Right cardiac atrium (tissue), 5 donors: ENCODE data around the gene CDIP1. TPM values are rescaled to one million over a fixed set of nuclear protein-coding genes. Genes with fewer than 3 reads are reported as not detected.

Experiments used
- ATAC-seq, 2 donors: fragments of 200-7000 bp; cut with Tn5 transposase; one replicate each; pipeline versions ENCODE4 v1.8.0 to v1.9.1; 2020; ENCODE audit warnings: moderate library complexity in 2 of 2, mild to moderate bottlenecking in 1 of 2
- DNase-seq, 3 donors: peaks; one replicate each; pipeline ENCODE4 v3.0.0-alpha.2; 2020
- H3K27ac ChIP-seq: one replicate; pipeline ENCODE4 v1.5.1; 2013; ENCODE audit warnings: mild to moderate bottlenecking, low read length, control low read depth, moderate library complexity
- H3K27me3 ChIP-seq: one replicate; pipeline ENCODE4 v1.6.1; 2013; ENCODE audit not compliant: control insufficient read depth, insufficient read depth
- H3K4me1 ChIP-seq: one replicate; pipeline ENCODE4 v1.6.1; 2013; ENCODE audit warnings: low read length; ENCODE audit not compliant: control insufficient read depth, insufficient read depth
- H3K4me3 ChIP-seq: one replicate; pipeline ENCODE4 v1.5.1; 2013; ENCODE audit warnings: low read length, control low read depth
- H3K9me3 ChIP-seq: one replicate; pipeline ENCODE4 v1.6.1; 2013; ENCODE audit warnings: low read length; ENCODE audit not compliant: control insufficient read depth
- WGBS: extraction: QIAGEN DNeasy Blood & Tissue Kit; methylation state at CpG from one replicate; pipeline ENCODE4 v1.1.7; 2013; 5-methylcytosine and 5-hydroxymethylcytosine counted together
- intact Hi-C, 4 donors: fragments of 100-400 bp; cut with DNase I; formaldehyde crosslinking; loops; one replicate each; pipeline versions ENCODE4 v1.11.0 to v1.14.0; 2022 to 2023
- polyA plus RNA-seq: library from polyadenylated mRNA; stranded (reverse); fragments of 200-250 nt; gene quantifications from one replicate; pipeline ENCODE4 v1.2.3, GENCODE V29; 2013
- total RNA-seq, 4 donors: library from RNA; stranded (reverse); fragmentation: NEBNext Ultra II Directional; extraction: Animal tissue kit (Norgen Biotek cat#: 25700); gene quantifications; one replicate each; pipeline ENCODE4 v1.2.1, GENCODE V29; 2021
- donor health status: healthy with polysubstance abuse.
- donor health status: DM: no; HTN: yes; CAD: no.
- donor health status: DM: no; HTN: no; CAD: no.
- donor health status: DM: no; HTN: yes; CAD: no; lungs with severe emphysema.
- donor health status: DM: yes; HTN: yes; CAD: no.

CDIP1 gene
- total and polyA plus RNA-seq, 5 donors, result 34.2 to 46.8 (median 41.7) TPM

DNA sequence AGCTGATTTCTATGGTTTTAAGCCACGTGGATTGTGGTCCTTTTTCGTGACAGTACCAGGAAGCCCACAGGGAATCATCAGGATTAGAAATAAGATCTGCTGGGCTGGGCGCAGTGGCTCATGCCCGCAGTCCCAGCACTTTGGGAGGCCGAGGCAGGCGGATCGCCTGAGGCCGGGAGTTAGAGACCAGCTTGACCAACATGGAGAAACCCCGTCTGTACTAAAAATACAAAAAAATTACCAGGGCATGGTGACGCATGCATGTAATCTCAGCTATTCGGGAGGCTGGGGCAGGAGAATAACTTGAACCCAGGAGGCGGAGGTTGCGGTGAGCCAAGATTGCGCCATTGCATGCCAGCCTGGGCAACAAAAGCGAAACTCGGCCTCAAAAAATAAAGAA is 70.7 kb downstream of the CDIP1 start:
- 96% methylated on average over 16 of the region's 16 CpGs for WGBS

DNA sequence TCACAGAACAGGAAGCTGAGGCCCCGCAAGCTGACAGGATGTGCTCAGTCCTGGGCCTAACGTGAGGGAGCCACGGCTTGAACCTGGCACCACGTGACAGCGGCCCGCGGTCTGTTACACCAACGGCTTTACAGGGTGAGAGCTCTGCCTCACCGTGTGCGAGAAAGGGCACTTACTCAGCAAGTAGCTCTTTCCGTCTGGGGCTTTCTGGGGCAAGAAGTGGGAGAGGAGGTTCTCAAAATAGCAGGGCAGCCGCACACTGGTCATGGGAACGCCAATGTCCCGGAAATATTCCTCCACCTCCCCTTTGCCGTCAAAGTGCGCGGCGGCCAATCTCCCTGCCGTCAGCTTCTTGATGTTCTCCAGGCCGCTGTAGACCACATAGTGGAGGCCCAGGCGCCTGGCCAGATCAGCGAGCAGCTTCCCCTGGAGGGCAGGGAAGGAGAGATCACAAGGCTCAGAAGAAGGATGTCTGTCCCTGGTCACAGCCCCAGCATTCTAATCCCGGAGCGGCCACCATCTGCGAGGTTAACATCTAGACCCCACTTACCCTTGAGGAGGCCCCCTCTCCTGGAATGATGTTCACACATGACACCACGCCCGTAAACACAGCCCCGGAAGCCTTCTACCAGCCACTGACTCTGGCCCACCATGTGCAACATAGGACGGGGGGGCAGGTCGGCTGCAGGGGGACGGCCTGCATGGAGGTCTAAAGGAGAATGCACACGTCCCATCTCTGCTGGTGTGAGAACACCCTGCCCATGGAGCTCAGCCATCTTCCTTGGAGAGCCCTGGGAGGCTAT is 72.4 kb downstream of the CDIP1 start:
- no peaks in the 10 kb centered on the region for H3K4me1 ChIP-seq
- DNase-seq, result peak in 2 of 3 donors; percentile 69 to 72
- intact Hi-C loops, result no loop called here
- 85% methylated on average over 32 of the region's 32 CpGs for WGBS
- ATAC-seq, result peak; percentile 30 to 43
- no peaks in the 10 kb centered on the region for H3K27me3 ChIP-seq
- H3K27ac ChIP-seq, result no peak overlapping the region
- no peak overlapping the region for H3K4me3 ChIP-seq
- H3K9me3 ChIP-seq, result no peaks in the 10 kb centered on the region

More for the DNA sequence above, 70.7 kb downstream of the CDIP1 start:
- intact Hi-C loops, result no loop called here
- no peak for DNase-seq
- H3K27me3 ChIP-seq, result no peaks in the 10 kb centered on the region
- no peaks in the 10 kb centered on the region for H3K9me3 ChIP-seq
- no peaks in the 10 kb centered on the region for H3K4me1 ChIP-seq
- no peak overlapping the region for H3K4me3 ChIP-seq
- no peak overlapping the region for H3K27ac ChIP-seq
- ATAC-seq, result no peak

DNA sequence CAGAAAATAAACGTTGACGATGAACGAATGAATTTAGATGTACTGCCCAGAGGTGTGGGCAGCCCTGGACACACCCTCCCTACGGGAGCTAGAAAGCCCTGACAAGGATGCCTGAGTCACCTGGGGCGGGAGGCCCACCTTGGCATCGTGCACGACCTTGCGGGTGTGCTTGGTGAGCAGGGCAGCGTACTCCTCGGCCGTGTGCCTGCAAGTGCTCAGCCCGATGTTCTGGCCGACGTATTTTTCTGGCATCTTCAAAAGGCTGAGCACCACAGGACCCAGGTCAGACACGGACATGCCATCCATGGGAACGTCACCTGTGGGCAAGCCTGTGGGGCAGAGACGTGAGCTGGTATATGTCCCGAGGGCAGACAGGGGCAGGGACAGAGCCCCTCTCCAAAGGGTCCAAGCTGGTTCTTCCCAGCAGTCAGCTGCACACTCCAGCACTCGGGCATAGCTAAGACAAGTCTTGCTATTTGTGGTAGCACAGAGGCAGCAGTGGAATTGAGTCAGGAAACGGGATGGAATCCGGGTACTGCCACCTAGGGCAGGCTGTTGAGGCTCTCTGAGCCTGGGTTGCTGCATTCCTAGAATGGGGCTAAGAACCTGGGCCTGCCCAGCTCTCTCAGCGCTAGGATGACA is 74.9 kb downstream of the CDIP1 start:
- Histone ChIP-seq H3K4me3 (no peak overlapping the region), H3K4me1 (no peaks in the 10 kb centered on the region), H3K27me3 (no peaks in the 10 kb centered on the region), H3K27ac (no peak overlapping the region), H3K9me3 (no peaks in the 10 kb centered on the region)
- peak in 1 of 2 donors; percentile 5 for ATAC-seq
- no peak for DNase-seq
- WGBS, result 88% methylated on average over 22 of the region's 22 CpGs
- intact Hi-C loops, result no loop called here

DNA sequence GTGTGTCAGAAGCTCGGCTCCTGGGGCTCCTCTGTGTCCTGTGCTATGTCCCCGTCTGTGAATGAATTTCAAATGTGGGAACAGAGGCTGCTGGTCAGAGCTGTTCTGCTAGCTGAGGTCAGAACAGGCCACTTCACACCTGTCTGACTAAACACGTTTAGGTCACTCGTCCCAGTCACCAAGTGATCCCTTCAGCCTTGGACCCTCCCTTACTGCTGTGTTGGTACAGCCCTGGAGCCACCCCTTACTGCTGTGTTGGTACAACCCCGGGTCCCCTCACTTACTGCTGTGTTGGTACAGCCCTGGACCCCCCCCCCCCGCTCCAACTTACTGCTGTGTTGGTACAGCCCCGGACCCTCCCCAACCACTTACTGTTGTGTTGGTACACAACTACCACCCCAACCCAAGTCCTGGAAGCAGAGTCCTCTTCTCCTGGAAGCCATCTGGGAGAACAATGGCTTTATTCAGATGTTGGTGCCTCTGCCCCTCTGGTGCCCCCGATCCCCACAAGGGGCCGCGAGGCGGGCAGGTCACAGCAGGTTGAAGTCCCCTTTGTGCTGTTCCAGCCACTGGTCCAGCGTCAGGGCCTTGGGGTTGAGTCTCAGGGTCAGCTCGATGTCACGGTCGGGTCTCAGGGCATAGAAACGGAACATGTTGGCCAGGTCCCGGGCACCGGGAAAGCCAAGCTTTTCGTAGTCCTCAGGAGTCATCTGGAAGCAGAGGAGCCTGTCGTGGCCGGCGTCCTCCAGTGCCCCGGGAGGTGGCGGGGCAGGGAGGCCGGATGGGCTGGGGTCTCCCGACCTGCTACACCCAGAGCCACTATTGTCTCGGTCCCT is 77.1 kb downstream of the CDIP1 start:
- no peaks in the 10 kb centered on the region for H3K4me1 ChIP-seq
- 81% methylated on average over 27 of the region's 27 CpGs for WGBS
- no peaks in the 10 kb centered on the region for H3K27me3 ChIP-seq
- no peak overlapping the region for H3K27ac ChIP-seq
- H3K4me3 ChIP-seq, result no peak overlapping the region
- H3K9me3 ChIP-seq, result no peaks in the 10 kb centered on the region
- DNase-seq, result no peak
- intact Hi-C loops, result no loop called here
- no peak for ATAC-seq

DNA sequence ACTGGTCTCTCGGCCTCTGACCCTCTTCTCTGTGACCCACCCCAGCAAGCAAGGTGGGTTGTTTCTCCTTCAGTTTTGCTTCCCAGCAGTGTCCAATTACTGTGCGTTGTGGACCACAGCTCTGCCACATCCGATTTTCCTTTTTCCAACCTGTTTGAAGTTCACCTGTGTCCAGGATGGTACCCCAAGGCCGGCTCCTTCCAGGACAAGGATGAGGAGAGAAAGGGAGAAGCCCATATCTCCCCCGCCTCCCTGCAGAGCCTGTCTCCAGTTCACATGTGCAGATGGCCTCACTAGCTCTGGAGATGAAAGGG is 77.7 kb downstream of the CDIP1 start:
- intact Hi-C loops, result no loop called here
- Histone ChIP-seq H3K27me3 (no peaks in the 10 kb centered on the region), H3K4me3 (no peak overlapping the region), H3K9me3 (no peaks in the 10 kb centered on the region), H3K4me1 (no peaks in the 10 kb centered on the region), H3K27ac (no peak overlapping the region)
- DNase-seq (no peak), ATAC-seq (no peak)
- 83% methylated on average over 5 of the region's 5 CpGs for WGBS

Other genes starting within 250 kb of the CDIP1 start
- 10 to 100 TPM; 20.0 to 34.6 (median 33.1) TPM for gene GLIS2, start 222.7 kb downstream of the CDIP1 start, total RNA-seq
- 15.2 TPM for gene GLIS2, start 222.7 kb downstream of the CDIP1 start, polyA plus RNA-seq
- gene PAM16, start 187.5 kb downstream of the CDIP1 start, total RNA-seq, result 10 to 100 TPM; 57.6 to 61.9 (median 59.7) TPM
- gene PAM16, start 187.5 kb downstream of the CDIP1 start, polyA plus RNA-seq, result 131 TPM
- 10 to 100 TPM; 11.4 to 21.3 (median 13.6) TPM for gene VASN, start 166.9 kb downstream of the CDIP1 start, total RNA-seq
- gene VASN, start 166.9 kb downstream of the CDIP1 start, polyA plus RNA-seq, result 10.7 TPM
- gene CORO7, start 122.2 kb downstream of the CDIP1 start, total RNA-seq, result 10 to 100 TPM; 13.4 to 18.1 (median 16.9) TPM
- gene CORO7, start 122.2 kb downstream of the CDIP1 start, polyA plus RNA-seq, result 9.0 TPM
- 10 to 100 TPM; 40.4 to 54.0 (median 49.8) TPM for gene DNAJA3, start 112.9 kb downstream of the CDIP1 start, total RNA-seq
- gene DNAJA3, start 112.9 kb downstream of the CDIP1 start, polyA plus RNA-seq, result 48.4 TPM
- 10 to 100 TPM; 23.1 to 31.7 (median 27.1) TPM for gene NMRAL1, start 64.1 kb downstream of the CDIP1 start, total RNA-seq
- gene NMRAL1, start 64.1 kb downstream of the CDIP1 start, polyA plus RNA-seq, result 26.6 TPM
- 100 to 1,000 TPM in 1 of 4 donors, 10 to 100 TPM in 3; 89.6 to 104 (median 93.5) TPM for gene HMOX2, start 62.4 kb downstream of the CDIP1 start, total RNA-seq
- 109 TPM for gene HMOX2, start 62.4 kb downstream of the CDIP1 start, polyA plus RNA-seq
- gene C16orf96, start 17.6 kb upstream of the CDIP1 start, total RNA-seq, result under 1 TPM in 3 of 4 donors, not detected in 1; 0.08 to 0.09 (median 0.08) TPM
- 0.02 TPM for gene C16orf96, start 17.6 kb upstream of the CDIP1 start, polyA plus RNA-seq
- 10 to 100 TPM; 22.3 to 28.7 (median 25.7) TPM for gene UBALD1, start 76.1 kb upstream of the CDIP1 start, total RNA-seq
- gene UBALD1, start 76.1 kb upstream of the CDIP1 start, polyA plus RNA-seq, result 30.1 TPM
- 10 to 100 TPM; 37.0 to 49.9 (median 41.2) TPM for gene MGRN1, start 86.1 kb upstream of the CDIP1 start, total RNA-seq
- gene MGRN1, start 86.1 kb upstream of the CDIP1 start, polyA plus RNA-seq, result 22.0 TPM
- 10 to 100 TPM; 30.5 to 55.2 (median 42.5) TPM for gene NUDT16L1, start 154.8 kb upstream of the CDIP1 start, total RNA-seq
- gene NUDT16L1, start 154.8 kb upstream of the CDIP1 start, polyA plus RNA-seq, result 62.3 TPM
- 10 to 100 TPM in 3 of 4 donors, 1 to 10 TPM in 1; 8.9 to 13.5 (median 11.4) TPM for gene ANKS3, start 195.5 kb upstream of the CDIP1 start, total RNA-seq
- 11.0 TPM for gene ANKS3, start 195.5 kb upstream of the CDIP1 start, polyA plus RNA-seq
- under 1 TPM in 3 of 4 donors, not detected in 1; 0.28 to 0.49 (median 0.38) TPM for gene DNAAF8, start 195.8 kb upstream of the CDIP1 start, total RNA-seq
- 1.3 TPM for gene DNAAF8, start 195.8 kb upstream of the CDIP1 start, polyA plus RNA-seq
- gene ZNF500, start 228.4 kb upstream of the CDIP1 start, total RNA-seq, result 10 to 100 TPM in 1 of 4 donors, 1 to 10 TPM in 3; 6.8 to 10.7 (median 8.6) TPM
- 7.2 TPM for gene ZNF500, start 228.4 kb upstream of the CDIP1 start, polyA plus RNA-seq
- under 1 TPM in 1 of 4 donors, not detected in 3; 0.64 TPM for gene SEPTIN12, start 249.6 kb upstream of the CDIP1 start, total RNA-seq
- gene SEPTIN12, start 249.6 kb upstream of the CDIP1 start, polyA plus RNA-seq, result not detected